Measurements from ENCODE around the gene SMAD3. TPM values are rescaled to one million over a fixed set of nuclear protein-coding genes. Genes with fewer than 3 reads are reported as not detected.
A peak's percentile ranks its signal among the peaks of the same experiment; 100 is the strongest.

Gene SMAD3
- total and polyA plus RNA-seq, 10 of the 15 experiments (the other 5 are each of a cell fraction or from before 2014, with no cell fraction given) = 5.6 to 43.2 (median 16.0) TPM

GRCh38 chr15:67051088-67052045, 14.0 kb upstream of the SMAD3 start:
- SMC1A ChIA-PET (ENCODE audit: uncharacterized antibody, unreplicated experiment) = interaction anchor here (1.1 to 2.1 kb wide), 7 partner anchors 9 to 106 kb away, joined by 3 to 9 read pairs (median 4); no protein-coding TSS in a partner anchor
- ATAC-seq (peak; percentile 17; the same call in 1 of the 3 replicates), DNase-seq (ENCODE audit: low read depth, low spot score) (no peak), FAIRE-seq (no peak)
- peaks cover 12% of the 10 kb centered on the region for H3K4me1 ChIP-seq (ENCODE audit: control insufficient read depth, insufficient read depth, low read length)
- H3K4me2 ChIP-seq (ENCODE audit: control insufficient read depth, insufficient read depth) = peak overlapping the region; percentile 77
- H4K20me1 ChIP-seq (ENCODE audit: control insufficient read depth, insufficient read depth) = no peaks in the 10 kb centered on the region
- TF ChIP-seq ATF3 (IDR thresholded peaks at IDR 0.05; ENCODE audit: borderline replicate concordance, extremely low read depth, low read depth, low read length) = no peak
- TF ChIP-seq, protein P1, sequence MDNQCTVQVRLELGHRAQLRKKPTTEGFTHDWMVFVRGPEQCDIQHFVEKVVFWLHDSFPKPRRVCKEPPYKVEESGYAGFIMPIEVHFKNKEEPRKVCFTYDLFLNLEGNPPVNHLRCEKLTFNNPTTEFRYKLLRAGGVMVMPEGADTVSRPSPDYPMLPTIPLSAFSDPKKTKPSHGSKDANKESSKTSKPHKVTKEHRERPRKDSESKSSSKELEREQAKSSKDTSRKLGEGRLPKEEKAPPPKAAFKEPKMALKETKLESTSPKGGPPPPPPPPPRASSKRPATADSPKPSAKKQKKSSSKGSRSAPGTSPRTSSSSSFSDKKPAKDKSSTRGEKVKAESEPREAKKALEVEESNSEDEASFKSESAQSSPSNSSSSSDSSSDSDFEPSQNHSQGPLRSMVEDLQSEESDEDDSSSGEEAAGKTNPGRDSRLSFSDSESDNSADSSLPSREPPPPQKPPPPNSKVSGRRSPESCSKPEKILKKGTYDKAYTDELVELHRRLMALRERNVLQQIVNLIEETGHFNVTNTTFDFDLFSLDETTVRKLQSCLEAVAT (IDR thresholded peaks at IDR 0.05) = 0 out of 2 replicates have a peak, but pooled peaks have one; percentile 10
- no peak for TF ChIP-seq PBX3 (IDR thresholded peaks at IDR 0.05; ENCODE audit: insufficient replicate concordance, low read depth, low read length)
- peak; percentile 86 for TF ChIP-seq ZNF24 (IDR thresholded peaks at IDR 0.05)
- TF ChIP-seq IKZF1 (conservative IDR thresholded peaks at IDR 0.05) = no peak
- TF ChIP-seq SMC3 (IDR thresholded peaks at IDR 0.05; ENCODE audit: borderline replicate concordance, low read length) = no peak
- TF ChIP-seq, protein P2, sequence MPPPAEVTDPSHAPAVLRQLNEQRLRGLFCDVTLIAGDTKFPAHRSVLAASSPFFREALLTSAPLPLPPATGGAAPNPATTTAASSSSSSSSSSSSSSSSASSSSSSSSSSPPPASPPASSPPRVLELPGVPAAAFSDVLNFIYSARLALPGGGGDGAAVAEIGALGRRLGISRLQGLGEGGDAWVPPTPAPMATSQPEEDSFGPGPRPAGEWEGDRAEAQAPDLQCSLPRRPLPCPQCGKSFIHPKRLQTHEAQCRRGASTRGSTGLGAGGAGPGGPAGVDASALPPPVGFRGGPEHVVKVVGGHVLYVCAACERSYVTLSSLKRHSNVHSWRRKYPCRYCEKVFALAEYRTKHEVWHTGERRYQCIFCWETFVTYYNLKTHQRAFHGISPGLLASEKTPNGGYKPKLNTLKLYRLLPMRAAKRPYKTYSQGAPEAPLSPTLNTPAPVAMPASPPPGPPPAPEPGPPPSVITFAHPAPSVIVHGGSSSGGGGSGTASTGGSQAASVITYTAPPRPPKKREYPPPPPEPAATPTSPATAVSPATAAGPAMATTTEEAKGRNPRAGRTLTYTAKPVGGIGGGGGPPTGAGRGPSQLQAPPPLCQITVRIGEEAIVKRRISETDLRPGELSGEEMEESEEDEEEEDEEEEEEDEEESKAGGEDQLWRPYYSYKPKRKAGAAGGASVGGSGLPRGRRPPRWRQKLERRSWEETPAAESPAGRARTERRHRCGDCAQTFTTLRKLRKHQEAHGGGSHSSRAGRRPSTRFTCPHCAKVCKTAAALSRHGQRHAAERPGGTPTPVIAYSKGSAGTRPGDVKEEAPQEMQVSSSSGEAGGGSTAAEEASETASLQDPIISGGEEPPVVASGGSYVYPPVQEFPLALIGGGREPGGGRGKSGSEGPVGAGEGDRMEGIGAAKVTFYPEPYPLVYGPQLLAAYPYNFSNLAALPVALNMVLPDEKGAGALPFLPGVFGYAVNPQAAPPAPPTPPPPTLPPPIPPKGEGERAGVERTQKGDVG (CRISPR knock-in tag; IDR thresholded peaks at IDR 0.05) = no peak
- 0 out of 2 replicates have a peak, but pooled peaks have one; percentile 9 for TF ChIP-seq MTA2 (IDR thresholded peaks at IDR 0.05; ENCODE audit: low read depth)
- no peak for TF ChIP-seq ZSCAN29 (IDR thresholded peaks at IDR 0.05)
- TF ChIP-seq, protein P3, sequence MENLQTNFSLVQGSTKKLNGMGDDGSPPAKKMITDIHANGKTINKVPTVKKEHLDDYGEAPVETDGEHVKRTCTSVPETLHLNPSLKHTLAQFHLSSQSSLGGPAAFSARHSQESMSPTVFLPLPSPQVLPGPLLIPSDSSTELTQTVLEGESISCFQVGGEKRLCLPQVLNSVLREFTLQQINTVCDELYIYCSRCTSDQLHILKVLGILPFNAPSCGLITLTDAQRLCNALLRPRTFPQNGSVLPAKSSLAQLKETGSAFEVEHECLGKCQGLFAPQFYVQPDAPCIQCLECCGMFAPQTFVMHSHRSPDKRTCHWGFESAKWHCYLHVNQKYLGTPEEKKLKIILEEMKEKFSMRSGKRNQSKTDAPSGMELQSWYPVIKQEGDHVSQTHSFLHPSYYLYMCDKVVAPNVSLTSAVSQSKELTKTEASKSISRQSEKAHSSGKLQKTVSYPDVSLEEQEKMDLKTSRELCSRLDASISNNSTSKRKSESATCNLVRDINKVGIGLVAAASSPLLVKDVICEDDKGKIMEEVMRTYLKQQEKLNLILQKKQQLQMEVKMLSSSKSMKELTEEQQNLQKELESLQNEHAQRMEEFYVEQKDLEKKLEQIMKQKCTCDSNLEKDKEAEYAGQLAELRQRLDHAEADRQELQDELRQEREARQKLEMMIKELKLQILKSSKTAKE (IDR thresholded peaks at IDR 0.05; ENCODE audit: low read depth, poor library complexity, severe bottlenecking) = no peak
- no peak for TF ChIP-seq WRNIP1 (IDR thresholded peaks at IDR 0.05; ENCODE audit: borderline replicate concordance, low read depth, low read length)
- no peaks in the 10 kb centered on the region for H3K27me3 ChIP-seq (replicated peaks in 1 of 2; ENCODE audit: control insufficient read depth in 2 of 2, insufficient read depth in 2 of 2, low read length in 1 of 2)
- BruUV-seq (replicated peaks) = no TSS peak
- H2AFZ ChIP-seq (ENCODE audit: control insufficient read depth, low read depth, low read length) = no peak overlapping the region
- CTCF ChIA-PET = interaction anchor here (1.3 kb wide), 1 partner anchor 9 kb away, joined by 6 read pairs; no protein-coding TSS in a partner anchor
- no peak overlapping the region for H3K9ac ChIP-seq (ENCODE audit: control insufficient read depth, insufficient read depth, low read length)
- 80% methylated on average over 6 of the region's 6 CpGs for WGBS (ENCODE audit: insufficient coverage, insufficient replicate concordance, low lambda C conversion rate, missing lambda C conversion rate)
- intact Hi-C loops (cut with micrococcal nuclease; ENCODE audit: unreplicated experiment) = no loop called here
- no peaks in the 10 kb centered on the region for H3K79me2 ChIP-seq (ENCODE audit: control insufficient read depth, insufficient read depth, low read length)
- no peaks in the 10 kb centered on the region for H3K36me3 ChIP-seq (ENCODE audit: control insufficient read depth in 2 of 2, insufficient read depth in 2 of 2, low read length in 1 of 2)
- POLR2A ChIA-PET = interaction anchor here (0.6 to 1.1 kb wide), 2 partner anchors 22 to 802 kb away, joined by 3 to 4 read pairs; no protein-coding TSS in a partner anchor
- RAD21 ChIA-PET (ENCODE audit: unreplicated experiment) = interaction anchor here (0.8 to 1.3 kb wide), 5 partner anchors 17 to 105 kb away, joined by 3 to 4 read pairs (median 4); no protein-coding TSS in a partner anchor
- in situ Hi-C loops (cut with MboI) = no loop called here
- H3K4me3 ChIP-seq = no peak overlapping the region
- no peaks in the 10 kb centered on the region for H3K9me3 ChIP-seq (replicated peaks; ENCODE audit: control insufficient read depth, insufficient read depth, low read length)
- H3K27ac ChIP-seq (ENCODE audit: control insufficient read depth, insufficient read depth) = no peak overlapping the region
